ENCODE results near the gene ATP9B.

Gene ATP9B

GRCh38 chr18:79218605-79219190 is 149.5 kb downstream of the ATP9B start:
- TF ChIP-seq, protein P1, sequence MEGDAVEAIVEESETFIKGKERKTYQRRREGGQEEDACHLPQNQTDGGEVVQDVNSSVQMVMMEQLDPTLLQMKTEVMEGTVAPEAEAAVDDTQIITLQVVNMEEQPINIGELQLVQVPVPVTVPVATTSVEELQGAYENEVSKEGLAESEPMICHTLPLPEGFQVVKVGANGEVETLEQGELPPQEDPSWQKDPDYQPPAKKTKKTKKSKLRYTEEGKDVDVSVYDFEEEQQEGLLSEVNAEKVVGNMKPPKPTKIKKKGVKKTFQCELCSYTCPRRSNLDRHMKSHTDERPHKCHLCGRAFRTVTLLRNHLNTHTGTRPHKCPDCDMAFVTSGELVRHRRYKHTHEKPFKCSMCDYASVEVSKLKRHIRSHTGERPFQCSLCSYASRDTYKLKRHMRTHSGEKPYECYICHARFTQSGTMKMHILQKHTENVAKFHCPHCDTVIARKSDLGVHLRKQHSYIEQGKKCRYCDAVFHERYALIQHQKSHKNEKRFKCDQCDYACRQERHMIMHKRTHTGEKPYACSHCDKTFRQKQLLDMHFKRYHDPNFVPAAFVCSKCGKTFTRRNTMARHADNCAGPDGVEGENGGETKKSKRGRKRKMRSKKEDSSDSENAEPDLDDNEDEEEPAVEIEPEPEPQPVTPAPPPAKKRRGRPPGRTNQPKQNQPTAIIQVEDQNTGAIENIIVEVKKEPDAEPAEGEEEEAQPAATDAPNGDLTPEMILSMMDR (IDR thresholded peaks at IDR 0.05; ENCODE audit: low read depth, low read length), result no peak
- H3K4me3 ChIP-seq (ENCODE audit: low read depth, low read length), result no peak overlapping the region

DNA sequence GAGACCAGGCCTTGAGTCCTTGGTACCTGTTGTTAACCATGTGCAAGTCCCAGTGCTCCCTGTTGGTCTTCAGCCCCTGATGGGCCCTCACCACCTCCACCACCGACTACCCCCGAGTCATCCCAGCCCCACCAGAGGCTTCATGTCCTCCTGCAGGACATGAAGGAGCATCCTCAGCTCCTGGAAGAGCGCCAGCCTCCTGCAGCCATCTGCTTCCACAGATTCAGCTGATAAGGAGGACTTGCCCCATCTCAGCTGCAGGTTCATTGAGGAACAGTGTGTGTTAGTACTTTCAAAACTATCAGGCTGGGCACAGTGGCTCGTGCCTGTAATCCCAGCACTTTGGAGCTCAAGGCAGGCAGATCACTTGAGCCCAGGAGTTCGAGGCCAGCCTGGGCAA is 151.9 kb downstream of the ATP9B start:
- no peak overlapping the region for H3K4me3 ChIP-seq (ENCODE audit: low read depth, low read length)
- TF ChIP-seq, protein P1 (IDR thresholded peaks at IDR 0.05; ENCODE audit: low read depth, low read length), result no peak

- H3K4me3 ChIP-seq (ENCODE audit: low read depth, low read length), result no peak overlapping the region
- TF ChIP-seq, protein P1 (IDR thresholded peaks at IDR 0.05; ENCODE audit: low read depth, low read length), result no peak
Measured at GRCh38 chr18:79222790-79223189, 153.6 kb downstream of the ATP9B start.

GRCh38 chr18:79223431-79223830 is 154.2 kb downstream of the ATP9B start:
- no peak overlapping the region for H3K4me3 ChIP-seq (ENCODE audit: low read depth, low read length)
- TF ChIP-seq, protein P1 (IDR thresholded peaks at IDR 0.05; ENCODE audit: low read depth, low read length), result no peak

- no peak overlapping the region for H3K4me3 ChIP-seq (ENCODE audit: low read depth, low read length)
- TF ChIP-seq, protein P1 (IDR thresholded peaks at IDR 0.05; ENCODE audit: low read depth, low read length), result no peak
Measured at GRCh38 chr18:79224381-79224780, 155.2 kb downstream of the ATP9B start.

GRCh38 chr18:79227621-79228020 is 158.4 kb downstream of the ATP9B start:
- no peak overlapping the region for H3K4me3 ChIP-seq (ENCODE audit: low read depth, low read length)
- TF ChIP-seq, protein P1 (IDR thresholded peaks at IDR 0.05; ENCODE audit: low read depth, low read length), result no peak

DNA sequence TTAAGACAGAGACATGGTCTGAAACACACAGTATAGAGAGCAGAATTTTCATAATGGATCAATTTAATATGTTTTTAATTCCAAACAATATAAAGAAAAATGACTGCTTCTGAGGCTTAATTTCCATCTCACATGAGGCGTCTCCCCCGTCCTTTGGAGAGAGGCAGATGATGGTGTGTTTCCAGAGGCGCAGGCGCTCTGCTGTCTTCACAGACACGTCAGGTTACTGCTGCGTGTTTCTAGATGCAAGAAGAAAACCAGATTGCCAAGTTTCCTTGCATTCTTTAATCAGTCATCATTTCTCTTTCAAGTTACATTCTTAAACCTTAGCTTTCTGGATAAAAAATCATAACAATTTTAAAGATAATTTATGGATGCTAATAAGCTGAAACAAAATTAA is 160.2 kb downstream of the ATP9B start:
- H3K4me3 ChIP-seq (ENCODE audit: low read depth, low read length), result no peak overlapping the region
- TF ChIP-seq, protein P1 (IDR thresholded peaks at IDR 0.05; ENCODE audit: low read depth, low read length), result no peak

Measured in WI38 (cell line).